MCF 10A (cell line): ENCODE results near the gene PCSK6. TPM values are rescaled to one million over a fixed set of nuclear protein-coding genes. Genes with fewer than 3 reads are reported as not detected.

ENCODE experiments used
- BruUV-seq: library from RNA; stranded (reverse); fragments of 400-500 nt; replicated peaks from 2 replicates; lab custom pipeline; 2021; lab: Mats Ljungman, UMichigan
- CTCF ChIA-PET: fragments of 300-600 bp; sonication (Branson Sonifier 250); formaldehyde crosslinking; extraction: SDS; loops from one replicate; lab custom pipeline; 2021; ENCODE audit warnings: antibody characterized with exemption, inconsistent platforms; lab: Yijun Ruan, JAX
- POLR2A ChIA-PET: fragments of 300-600, 350-650 bp; sonication (Branson Sonifier 250); formaldehyde crosslinking; extraction: SDS; loops from one replicate; lab custom pipeline; 2020; ENCODE audit warnings: antibody characterized with exemption, inconsistent platforms; lab: Yijun Ruan, JAX
- DNase-seq: peaks from one replicate; pipeline ENCODE4 v3.0.0-alpha.2; 2018; ENCODE audit not compliant: unreplicated experiment
- H3K27ac Mint-ChIP-seq: one replicate; pipeline ENCODE4 v1.8.0; 2022; ENCODE audit warnings: mild to moderate bottlenecking, low read depth, mixed read lengths; ENCODE audit not compliant: unreplicated experiment
- H3K27me3 Mint-ChIP-seq: one replicate; pipeline ENCODE4 v1.8.0; 2022; ENCODE audit warnings: mixed read lengths; ENCODE audit not compliant: insufficient read depth, unreplicated experiment
- H3K36me3 Mint-ChIP-seq: one replicate; pipeline ENCODE4 v1.8.0; 2022; ENCODE audit warnings: mild to moderate bottlenecking, moderate library complexity, mixed read lengths; ENCODE audit not compliant: insufficient read depth, unreplicated experiment
- H3K4me1 Mint-ChIP-seq: one replicate; pipeline ENCODE4 v1.8.0; 2022; ENCODE audit warnings: mixed read lengths; ENCODE audit not compliant: insufficient read depth, unreplicated experiment
- H3K4me3 Mint-ChIP-seq: one replicate; pipeline ENCODE4 v1.8.0; 2022; ENCODE audit warnings: mild to moderate bottlenecking, moderate library complexity, mixed read lengths; ENCODE audit not compliant: unreplicated experiment
- H3K9me3 Mint-ChIP-seq: one replicate; pipeline ENCODE4 v1.8.0; 2022; ENCODE audit warnings: mixed read lengths; ENCODE audit not compliant: unreplicated experiment
- CTCF ChIP-seq: fragments of 200-600 bp; IDR thresholded peaks from one replicate; pipeline ENCODE4 v1.8.0; 2022; ENCODE audit warnings: antibody characterized with exemption, mild to moderate bottlenecking; ENCODE audit not compliant: unreplicated experiment
- intact Hi-C: fragments of 100-400 bp; cut with micrococcal nuclease; formaldehyde crosslinking; loops from 2 replicates; pipeline ENCODE4 v1.14.1; 2022
- total RNA-seq: library from RNA; stranded (reverse); gene quantifications from 2 replicates; pipeline ENCODE4 v1.2.3, GENCODE V29; 2022

The PCSK6 gene
- total RNA-seq, 1 experiment from 2014 or later, result 30.8 TPM

GRCh38 chr15:101489237-101489598, 289 bp downstream of the PCSK6 start:
- peak; percentile 50 for DNase-seq
- Mint-ChIP-seq H3K27me3 (peaks cover 4% of the 10 kb centered on the region), H3K36me3 (peaks cover 12% of the 10 kb centered on the region), H3K4me3 (peak overlapping the region; percentile 54), H3K9me3 (no peaks in the 10 kb centered on the region), H3K4me1 (no peaks in the 10 kb centered on the region), H3K27ac (no peak overlapping the region)
- no peak for TF ChIP-seq CTCF
- POLR2A ChIA-PET, result interaction anchor here (1.4 kb wide), 1 partner anchor 195 kb away, joined by 3 read pairs; no protein-coding TSS in a partner anchor
- intact Hi-C loops, result no loop called here
- CTCF ChIA-PET, result no interaction called here
- no TSS peak for BruUV-seq

GRCh38 chr15:101488300-101489164, 975 bp downstream of the PCSK6 start:
- intact Hi-C loops, result no loop called here
- ChIA-PET POLR2A (interaction anchor here (1.4 kb wide), 1 partner anchor 194 kb away, joined by 3 read pairs; no protein-coding TSS in a partner anchor), CTCF (no interaction called here)
- no peaks in the 10 kb centered on the region for H3K9me3 Mint-ChIP-seq
- H3K27me3 Mint-ChIP-seq, result no peaks in the 10 kb centered on the region
- no peak overlapping the region for H3K27ac Mint-ChIP-seq
- peaks cover 12% of the 10 kb centered on the region for H3K36me3 Mint-ChIP-seq
- no peaks in the 10 kb centered on the region for H3K4me1 Mint-ChIP-seq
- DNase-seq, result no peak
- TF ChIP-seq CTCF, result no peak
- peak overlapping the region; percentile 50 for H3K4me3 Mint-ChIP-seq
- no TSS peak for BruUV-seq

GRCh38 chr15:101486696-101487459, 2.6 kb downstream of the PCSK6 start:
- ChIA-PET CTCF (interaction anchor here (1.0 kb wide), 1 partner anchor 10 kb away, joined by 3 read pairs; no protein-coding TSS in a partner anchor), POLR2A (interaction anchor here (1.0 kb wide), 1 partner anchor 193 kb away, joined by 4 read pairs; no protein-coding TSS in a partner anchor)
- intact Hi-C loops, result no loop called here
- DNase-seq, result no peak
- no TSS peak for BruUV-seq
- Mint-ChIP-seq H3K36me3 (peaks cover 12% of the 10 kb centered on the region), H3K4me1 (peaks cover 9% of the 10 kb centered on the region), H3K27ac (no peak overlapping the region), H3K27me3 (no peaks in the 10 kb centered on the region), H3K9me3 (no peaks in the 10 kb centered on the region), H3K4me3 (no peak overlapping the region)
- no peak for TF ChIP-seq CTCF

- ChIA-PET POLR2A (interaction anchor here (0.8 kb wide), 1 partner anchor 11 kb away, joined by 3 read pairs; no protein-coding TSS in a partner anchor), CTCF (interaction anchor here (0.7 kb wide), 1 partner anchor 9 kb away, joined by 3 read pairs; no protein-coding TSS in a partner anchor)
- no TSS peak for BruUV-seq
- no peak overlapping the region for H3K27ac Mint-ChIP-seq
- intact Hi-C loops, result no loop called here
- DNase-seq, result no peak
- H3K4me1 Mint-ChIP-seq, result peaks cover 14% of the 10 kb centered on the region
- TF ChIP-seq CTCF, result no peak
- no peak overlapping the region for H3K4me3 Mint-ChIP-seq
- peaks cover 18% of the 10 kb centered on the region for H3K36me3 Mint-ChIP-seq
- no peaks in the 10 kb centered on the region for H3K9me3 Mint-ChIP-seq
- H3K27me3 Mint-ChIP-seq, result no peaks in the 10 kb centered on the region
Observed at GRCh38 chr15:101483462-101483861, 6.0 kb downstream of the PCSK6 start.
